Activated CD4-positive, alpha-beta T cell treated with anti-CD3 and anti-CD28 coated beads, Interleukin-2, amount 10 ng/mL, durations not matched to agents 24 days and 14 days (primary cell): ENCODE results near the gene IRX4. TPM values are rescaled to one million over a fixed set of nuclear protein-coding genes. Genes with fewer than 3 reads are reported as not detected.
"Not testable (repeated sequence)": the region's sequence is repeated elsewhere in the genome, so short reads cannot be mapped to it uniquely, and the experiment has no call there.

Experiments
- DNase-seq: peaks from one replicate; pipeline ENCODE4 v3.0.0; 2022
- H3K27ac Mint-ChIP-seq: one replicate; pipeline ENCODE4 v1.8.0; 2022; ENCODE audit warnings: mild to moderate bottlenecking, mixed read lengths
- H3K27me3 Mint-ChIP-seq: one replicate; pipeline ENCODE4 v1.8.0; 2022; ENCODE audit warnings: mixed read lengths
- H3K36me3 Mint-ChIP-seq: one replicate; pipeline ENCODE4 v1.8.0; 2022; ENCODE audit warnings: low read depth, mild to moderate bottlenecking, mixed read lengths
- H3K4me1 Mint-ChIP-seq: one replicate; pipeline ENCODE4 v1.8.0; 2021; ENCODE audit warnings: mixed read lengths
- H3K4me3 Mint-ChIP-seq: one replicate; pipeline ENCODE4 v1.8.0; 2022; ENCODE audit warnings: mild to moderate bottlenecking, moderate library complexity, mixed read lengths
- H3K9me3 Mint-ChIP-seq: one replicate; pipeline ENCODE4 v1.8.0; 2021; ENCODE audit warnings: mixed read lengths
- intact Hi-C: fragments of 100-400 bp; cut with micrococcal nuclease; formaldehyde crosslinking; loops from one replicate; pipeline ENCODE4 v1.15.1; 2023
- total RNA-seq: library from RNA; stranded (reverse); gene quantifications from 2 replicates; pipeline ENCODE4 v1.2.3, GENCODE V29; 2022

Gene IRX4
- total RNA-seq, 1 donor from 2014 or later: not detected

DNA sequence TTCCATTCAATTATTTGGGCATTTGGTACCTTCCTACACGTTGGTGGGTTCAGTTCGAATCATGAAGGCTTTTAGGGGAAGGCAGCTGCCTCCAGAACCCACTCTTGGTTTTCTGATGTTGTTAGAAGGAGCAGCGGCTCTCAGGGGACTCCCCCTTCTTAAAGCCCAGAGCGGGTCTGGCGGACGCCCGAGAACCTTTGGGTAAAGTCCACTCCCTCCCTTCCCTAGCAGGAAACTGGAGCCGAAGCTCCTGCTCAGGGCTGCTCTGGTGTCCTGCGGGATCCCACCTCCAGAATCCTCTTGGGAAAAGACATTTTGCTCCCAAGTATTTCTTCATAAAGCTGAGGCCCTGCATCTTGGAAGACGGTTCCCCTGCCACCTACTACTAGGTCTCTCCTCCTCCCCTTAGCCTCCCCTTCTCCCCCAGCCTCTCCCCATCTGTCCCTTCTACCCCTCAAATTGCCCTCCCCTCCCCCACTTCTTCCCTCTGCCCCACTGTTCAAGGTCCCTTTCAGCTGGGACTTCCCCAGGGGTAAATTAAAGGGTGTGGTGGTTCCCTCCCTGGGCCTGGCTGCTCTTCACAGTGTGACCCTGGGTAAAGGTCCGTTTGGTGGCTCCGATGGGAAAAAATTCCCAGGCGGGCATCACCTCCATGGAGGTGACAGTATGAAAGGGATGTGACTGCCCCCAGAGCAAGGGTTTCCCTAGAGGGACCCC is 9.3 kb downstream of the IRX4 start:
- Mint-ChIP-seq H3K4me3 (no peak overlapping the region), H3K27me3 (peaks cover 37% of the 10 kb centered on the region), H3K4me1 (peaks cover 2% of the 10 kb centered on the region), H3K27ac (no peak overlapping the region), H3K36me3 (peaks cover 2% of the 10 kb centered on the region), H3K9me3 (no peaks in the 10 kb centered on the region)
- intact Hi-C loops: no loop called here
- DNase-seq: no peak

DNA sequence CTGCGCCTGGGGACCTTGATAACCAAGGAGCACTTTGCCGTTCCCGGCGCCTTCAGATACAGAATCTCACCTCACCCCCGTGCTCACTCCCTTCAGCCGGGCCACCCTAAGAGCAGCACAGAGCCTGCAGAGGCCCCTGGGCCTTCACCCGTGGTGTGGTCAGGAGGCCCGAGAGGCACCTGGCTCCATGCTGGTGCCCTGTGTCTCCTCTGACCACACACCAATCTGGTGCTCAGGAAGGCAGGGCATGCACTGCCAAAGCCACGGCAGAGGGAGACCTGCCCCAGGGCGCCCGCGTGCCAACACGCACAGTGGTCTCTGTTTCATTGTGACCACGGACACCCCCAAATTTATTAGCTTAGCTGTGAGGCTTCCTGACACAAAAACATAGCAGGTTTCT is 11.3 kb downstream of the IRX4 start:
- Mint-ChIP-seq H3K4me1 (peaks cover 4% of the 10 kb centered on the region), H3K4me3 (no peak overlapping the region), H3K36me3 (peaks cover 2% of the 10 kb centered on the region), H3K27me3 (peaks cover 28% of the 10 kb centered on the region), H3K27ac (no peak overlapping the region), H3K9me3 (no peaks in the 10 kb centered on the region)
- DNase-seq: no peak
- intact Hi-C loops: no loop called here

DNA sequence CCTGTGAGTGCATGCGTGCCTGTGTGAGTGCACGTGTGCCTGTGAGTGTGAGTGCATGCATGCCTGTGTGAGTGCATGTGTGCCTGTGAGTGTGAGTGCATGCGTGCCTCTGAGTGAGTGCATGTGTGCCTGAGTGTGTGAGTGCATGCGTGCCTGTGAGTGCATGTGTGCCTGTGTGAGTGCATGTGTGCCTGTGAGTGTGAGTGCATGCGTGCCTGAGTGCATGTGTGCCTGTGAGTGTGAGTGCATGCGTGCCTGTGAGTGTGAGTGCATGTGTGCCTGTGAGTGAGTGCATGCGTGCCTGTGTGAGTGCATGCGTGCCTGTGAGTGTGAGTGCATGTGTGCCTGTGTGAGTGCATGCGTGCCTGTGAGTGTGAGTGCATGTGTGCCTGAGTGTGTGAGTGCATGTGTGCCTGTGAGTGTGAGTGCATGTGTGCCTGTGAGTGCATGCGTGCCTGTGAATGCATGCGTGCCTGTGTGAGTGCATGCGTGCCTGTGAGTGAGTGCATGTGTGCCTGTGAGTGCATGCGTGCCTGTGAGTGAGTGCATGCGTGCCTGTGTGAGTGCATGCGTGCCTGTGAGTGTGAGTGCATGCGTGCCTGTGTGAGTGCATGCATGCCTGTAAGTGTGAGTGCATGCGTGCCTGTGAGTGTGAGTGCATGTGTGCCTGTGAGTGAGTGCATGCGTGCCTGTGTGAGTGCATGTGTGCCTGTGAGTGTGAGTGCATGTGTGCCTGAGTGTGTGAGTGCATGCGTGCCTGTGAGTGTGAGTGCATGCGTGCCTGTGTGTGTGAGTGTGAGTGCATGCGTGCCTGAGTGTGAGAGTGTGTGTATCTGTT is 12.1 kb downstream of the IRX4 start:
- peaks cover 24% of the 10 kb centered on the region for H3K27me3 Mint-ChIP-seq
- intact Hi-C loops, H3K9me3 Mint-ChIP-seq, H3K36me3 Mint-ChIP-seq, H3K27ac Mint-ChIP-seq, DNase-seq, H3K4me1 Mint-ChIP-seq, H3K4me3 Mint-ChIP-seq: not testable (repeated sequence)

DNA sequence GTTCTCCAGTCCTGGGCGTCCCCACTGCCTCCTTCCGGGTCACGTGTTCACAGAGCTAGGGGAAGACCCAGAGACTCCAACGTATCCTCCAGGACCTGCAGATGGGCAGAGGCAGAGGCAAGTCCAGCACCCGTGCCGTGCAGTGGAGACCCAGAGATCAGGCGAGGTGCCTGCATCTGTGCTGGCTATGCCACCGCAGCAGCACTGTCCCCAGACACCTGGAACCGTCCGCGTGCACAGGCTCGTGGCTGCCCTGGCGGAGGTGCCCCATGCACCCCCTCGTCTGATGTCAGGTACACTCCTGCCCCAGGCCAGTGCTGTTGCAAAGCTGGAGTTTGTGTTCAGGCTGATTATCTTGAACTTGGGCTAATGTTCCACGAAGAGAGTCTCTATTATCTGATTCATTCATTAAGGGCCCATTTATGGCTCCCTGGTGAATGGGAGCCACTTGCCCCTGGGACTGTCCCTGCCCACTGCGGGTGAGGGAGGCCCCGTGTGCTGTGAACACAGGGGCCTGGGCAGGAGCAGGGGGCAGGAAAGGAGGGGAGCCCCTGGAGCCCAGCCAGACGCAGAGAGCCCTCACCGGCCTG is 13.7 kb downstream of the IRX4 start:
- Mint-ChIP-seq H3K4me3 (no peak overlapping the region), H3K27ac (no peak overlapping the region), H3K36me3 (no peaks in the 10 kb centered on the region), H3K27me3 (peaks cover 10% of the 10 kb centered on the region), H3K9me3 (no peaks in the 10 kb centered on the region), H3K4me1 (peaks cover 2% of the 10 kb centered on the region)
- intact Hi-C loops: loop anchor here (10.0 kb wide), 1 partner anchor 104 kb away; no protein-coding TSS in a partner anchor
- DNase-seq: no peak

DNA sequence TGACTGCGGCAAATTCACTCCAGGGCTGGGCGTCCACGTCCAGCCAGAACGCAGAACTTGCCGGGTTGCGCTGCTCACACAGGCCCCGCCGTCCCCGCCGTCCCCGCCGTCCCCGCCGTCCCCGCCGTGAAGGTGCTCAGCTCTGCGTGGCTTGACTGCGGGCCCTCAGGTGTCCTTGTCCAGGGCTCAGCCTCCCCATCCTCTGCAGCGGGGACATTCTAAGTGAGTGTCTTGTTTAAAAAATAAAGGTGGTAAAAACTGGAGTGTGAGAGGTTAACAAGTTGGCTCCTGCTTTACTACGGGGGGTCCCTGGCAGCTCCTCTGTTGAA is 14.9 kb downstream of the IRX4 start:
- peaks cover 2% of the 10 kb centered on the region for H3K4me1 Mint-ChIP-seq
- H3K27me3 Mint-ChIP-seq: peaks cover 2% of the 10 kb centered on the region

DNA sequence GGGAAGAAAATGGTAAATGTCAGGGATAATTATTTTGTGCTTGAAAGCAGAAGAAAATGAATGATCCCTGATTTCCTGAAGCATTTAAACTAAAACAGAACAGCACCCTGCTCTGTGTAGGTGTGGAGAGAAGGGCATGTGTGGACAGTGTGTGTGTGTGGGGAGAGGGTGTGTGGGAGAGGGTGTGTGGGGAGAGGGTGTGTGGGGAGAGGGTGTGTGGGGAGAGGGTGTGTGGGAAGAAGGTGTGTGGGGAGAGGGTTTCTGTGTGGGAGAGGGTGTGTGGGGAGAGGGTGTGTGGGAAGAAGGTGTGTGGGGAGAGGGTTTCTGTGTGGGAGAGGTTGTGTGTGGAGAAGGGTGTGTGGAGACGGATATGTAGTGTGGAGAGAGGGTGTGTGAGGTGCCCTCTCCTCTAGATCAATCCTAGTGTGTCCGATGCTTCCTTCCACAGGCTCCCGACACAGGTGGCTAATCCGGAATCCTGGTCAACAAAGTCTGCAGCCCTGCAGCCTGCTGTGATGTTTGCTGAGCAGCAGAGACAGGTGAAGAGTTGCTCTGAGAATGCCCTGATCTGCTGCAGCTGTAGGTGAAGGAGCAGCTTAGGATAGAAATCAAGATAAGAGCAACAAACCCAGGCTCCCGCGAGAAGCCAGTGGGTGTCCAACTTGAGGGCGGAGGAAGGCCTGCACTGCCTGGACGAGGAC is 15.5 kb downstream of the IRX4 start:
- H3K4me1 Mint-ChIP-seq: peaks cover 2% of the 10 kb centered on the region
- no peaks in the 10 kb centered on the region for H3K36me3 Mint-ChIP-seq
- intact Hi-C loops: loop anchor here (10.0 kb wide), 1 partner anchor 102 kb away; no protein-coding TSS in a partner anchor
- no peak overlapping the region for H3K27ac Mint-ChIP-seq
- DNase-seq: no peak
- no peaks in the 10 kb centered on the region for H3K27me3 Mint-ChIP-seq
- no peak overlapping the region for H3K4me3 Mint-ChIP-seq
- no peaks in the 10 kb centered on the region for H3K9me3 Mint-ChIP-seq

More for the DNA sequence above, 14.9 kb downstream of the IRX4 start:
- H3K4me3 Mint-ChIP-seq: no peak overlapping the region
- H3K9me3 Mint-ChIP-seq: no peaks in the 10 kb centered on the region
- H3K36me3 Mint-ChIP-seq: no peaks in the 10 kb centered on the region
- no peak for DNase-seq
- intact Hi-C loops: loop anchor here (10.0 kb wide), 1 partner anchor 103 kb away; no protein-coding TSS in a partner anchor
- no peak overlapping the region for H3K27ac Mint-ChIP-seq

DNA sequence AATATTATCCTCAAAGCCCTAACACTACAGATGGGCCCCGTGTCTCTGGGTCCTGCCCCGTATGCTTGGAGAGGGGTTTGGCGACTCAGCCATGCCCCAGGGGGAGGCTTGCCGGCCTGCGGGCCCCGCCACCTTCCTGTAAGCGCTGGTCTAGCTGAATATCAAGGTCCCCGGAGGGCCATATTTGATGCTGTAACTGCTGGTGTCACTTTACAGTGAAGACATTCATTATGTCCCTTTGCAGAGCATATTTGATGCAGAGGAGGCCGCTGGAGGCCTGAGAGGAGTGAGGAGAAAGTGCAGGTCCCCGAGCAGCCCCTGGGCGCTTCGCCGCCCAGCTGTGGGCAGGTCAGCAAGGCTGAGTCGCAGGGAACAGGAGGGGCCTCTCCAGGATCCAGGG is 16.8 kb downstream of the IRX4 start:
- intact Hi-C loops: loop anchor here (10.0 kb wide), 1 partner anchor 101 kb away; no protein-coding TSS in a partner anchor
- H3K9me3 Mint-ChIP-seq: no peaks in the 10 kb centered on the region
- DNase-seq: no peak
- no peaks in the 10 kb centered on the region for H3K36me3 Mint-ChIP-seq
- no peak overlapping the region for H3K4me3 Mint-ChIP-seq
- H3K27ac Mint-ChIP-seq: no peak overlapping the region
- H3K4me1 Mint-ChIP-seq: peaks cover 2% of the 10 kb centered on the region
- H3K27me3 Mint-ChIP-seq: no peaks in the 10 kb centered on the region

DNA sequence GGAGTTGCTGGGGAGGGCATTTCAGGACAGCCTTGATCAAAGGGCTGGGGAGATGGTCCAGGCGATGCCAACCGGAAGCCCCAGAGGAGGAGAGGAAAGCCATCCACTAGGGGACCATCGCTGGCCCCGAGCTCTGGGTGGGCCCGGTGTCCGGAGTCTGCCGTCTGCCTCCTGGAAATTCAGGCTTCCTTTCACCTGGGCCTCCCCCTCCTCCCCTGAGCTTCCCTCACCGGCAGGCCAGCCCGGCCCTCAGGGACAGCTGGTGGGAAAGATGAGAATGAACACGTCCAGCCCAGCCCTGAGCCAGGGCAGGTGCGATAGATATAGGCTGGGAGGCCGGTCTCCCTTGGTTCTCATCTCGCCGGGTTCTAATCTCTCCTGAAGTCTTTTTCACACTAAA is 17.2 kb downstream of the IRX4 start:
- DNase-seq: no peak
- H3K27ac Mint-ChIP-seq: no peak overlapping the region
- H3K36me3 Mint-ChIP-seq: no peaks in the 10 kb centered on the region
- no peaks in the 10 kb centered on the region for H3K27me3 Mint-ChIP-seq
- intact Hi-C loops: loop anchor here (10.0 kb wide), 1 partner anchor 101 kb away; no protein-coding TSS in a partner anchor
- H3K9me3 Mint-ChIP-seq: no peaks in the 10 kb centered on the region
- H3K4me1 Mint-ChIP-seq: peaks cover 2% of the 10 kb centered on the region
- no peak overlapping the region for H3K4me3 Mint-ChIP-seq

DNA sequence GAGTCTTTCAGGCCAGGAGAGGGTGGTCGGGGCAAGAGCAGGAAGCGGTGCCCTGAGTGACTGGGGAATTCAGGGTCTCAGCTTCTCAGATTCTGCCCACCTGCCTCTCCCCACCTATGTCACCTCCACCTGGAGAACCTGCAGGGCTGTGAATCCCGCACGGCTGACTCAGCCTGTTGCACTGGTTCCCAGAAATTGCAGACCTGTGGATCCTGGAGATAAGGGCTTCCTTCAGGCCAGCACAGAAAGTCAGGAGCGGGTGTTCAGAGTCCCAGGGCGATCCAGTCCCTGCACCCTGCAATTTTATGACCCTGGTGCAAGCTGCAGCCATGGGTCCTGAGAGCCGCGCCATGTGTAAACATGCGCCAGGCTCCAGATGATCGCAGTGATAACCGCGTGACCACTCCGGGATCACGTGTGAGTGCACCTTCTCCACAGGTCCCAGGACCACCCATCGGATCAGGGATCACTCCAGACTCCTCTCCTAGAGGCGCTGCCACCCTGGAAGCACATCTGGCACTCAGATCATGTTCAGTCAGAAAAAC is 17.8 kb downstream of the IRX4 start:
- H3K4me1 Mint-ChIP-seq: peaks cover 2% of the 10 kb centered on the region
- no peaks in the 10 kb centered on the region for H3K9me3 Mint-ChIP-seq
- no peaks in the 10 kb centered on the region for H3K36me3 Mint-ChIP-seq
- no peak for DNase-seq
- H3K4me3 Mint-ChIP-seq: no peak overlapping the region
- intact Hi-C loops: loop anchor here (10.0 kb wide), 1 partner anchor 100 kb away; no protein-coding TSS in a partner anchor
- no peaks in the 10 kb centered on the region for H3K27me3 Mint-ChIP-seq
- H3K27ac Mint-ChIP-seq: no peak overlapping the region

DNA sequence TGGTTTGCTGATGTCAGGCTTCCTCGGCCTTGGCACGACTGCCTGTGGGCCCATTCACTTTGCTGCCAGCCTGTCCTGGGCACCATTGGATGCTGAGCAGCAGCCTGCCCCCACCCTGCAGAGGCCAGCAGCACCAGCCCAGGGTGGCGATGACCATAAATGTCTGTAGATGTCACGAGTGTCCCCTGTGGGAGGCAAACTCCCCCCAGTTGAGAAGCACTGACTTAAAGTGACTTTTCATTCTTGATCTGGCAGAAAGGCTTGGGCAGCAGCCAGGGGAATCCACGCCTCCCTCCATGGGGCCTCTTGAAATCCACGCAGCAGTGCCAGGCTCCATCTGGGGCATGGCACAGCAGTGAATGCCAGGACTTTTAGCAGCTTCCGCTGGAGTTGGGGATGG is 21.8 kb downstream of the IRX4 start:
- intact Hi-C loops: loop anchor here (10.0 kb wide), 1 partner anchor 96 kb away; no protein-coding TSS in a partner anchor
- H3K36me3 Mint-ChIP-seq: no peaks in the 10 kb centered on the region
- H3K4me3 Mint-ChIP-seq: no peak overlapping the region

DNA sequence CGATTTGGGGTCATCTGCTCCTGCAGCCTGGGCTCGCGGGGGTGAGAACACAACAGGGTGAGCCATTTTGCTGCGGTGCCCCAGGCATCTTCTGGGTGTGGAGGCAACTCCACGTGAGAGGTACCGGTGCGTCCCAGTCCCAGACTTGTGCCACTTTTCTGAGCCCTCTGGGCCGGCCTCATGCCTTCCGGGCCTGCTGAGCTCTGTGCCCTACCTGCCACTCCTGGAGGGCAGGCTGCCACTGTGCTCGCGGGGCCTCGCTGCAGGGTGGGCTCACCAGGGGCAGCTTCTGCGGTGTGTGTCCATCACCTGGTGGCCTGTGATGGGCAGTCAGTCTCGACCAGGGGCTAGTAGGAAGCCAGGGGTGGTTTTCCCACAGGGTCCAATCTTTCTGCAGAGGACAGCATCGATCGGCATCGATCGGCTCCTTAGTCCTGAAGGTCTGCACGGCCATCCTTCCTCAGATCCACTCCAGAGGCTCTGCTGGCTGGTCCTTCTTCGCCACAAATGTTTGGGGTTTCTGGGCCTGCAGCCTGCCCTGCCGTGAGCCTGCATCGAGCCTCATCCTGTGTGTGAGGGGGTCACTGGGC is 22.6 kb downstream of the IRX4 start:
- DNase-seq: no peak
- Mint-ChIP-seq H3K9me3 (no peaks in the 10 kb centered on the region), H3K36me3 (no peaks in the 10 kb centered on the region), H3K4me1 (no peaks in the 10 kb centered on the region), H3K27me3 (peaks cover 3% of the 10 kb centered on the region), H3K27ac (no peak overlapping the region), H3K4me3 (no peak overlapping the region)
- intact Hi-C loops: loop anchor here (10.0 kb wide), 1 partner anchor 95 kb away; no protein-coding TSS in a partner anchor

More for the DNA sequence above, 21.8 kb downstream of the IRX4 start:
- H3K9me3 Mint-ChIP-seq: no peaks in the 10 kb centered on the region
- peaks cover 1% of the 10 kb centered on the region for H3K27me3 Mint-ChIP-seq
- no peak overlapping the region for H3K27ac Mint-ChIP-seq
- no peaks in the 10 kb centered on the region for H3K4me1 Mint-ChIP-seq
- DNase-seq: no peak

DNA sequence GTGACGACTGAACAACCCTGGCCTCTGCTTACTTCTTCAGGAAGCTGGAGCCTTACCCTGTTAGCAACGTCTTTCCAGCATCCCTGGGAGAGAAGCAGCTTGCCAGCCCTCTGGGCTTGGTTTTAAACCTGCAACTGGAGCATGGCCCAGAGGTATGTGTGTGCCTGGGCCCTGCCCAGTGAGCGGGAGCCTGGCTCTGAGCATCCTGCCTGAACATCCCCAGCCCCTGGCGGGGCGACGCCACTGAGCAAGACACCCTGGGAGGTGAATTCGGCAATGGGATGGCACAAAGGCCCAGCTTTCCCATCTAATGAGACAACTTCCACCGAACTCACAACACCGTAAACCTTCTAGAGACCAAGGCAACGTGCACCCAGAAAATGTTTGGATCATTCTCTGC is 23.6 kb downstream of the IRX4 start:
- Mint-ChIP-seq H3K9me3 (no peaks in the 10 kb centered on the region), H3K4me1 (no peaks in the 10 kb centered on the region), H3K36me3 (no peaks in the 10 kb centered on the region), H3K27me3 (peaks cover 5% of the 10 kb centered on the region), H3K4me3 (no peak overlapping the region), H3K27ac (no peak overlapping the region)
- DNase-seq: no peak
- intact Hi-C loops: no loop called here

DNA sequence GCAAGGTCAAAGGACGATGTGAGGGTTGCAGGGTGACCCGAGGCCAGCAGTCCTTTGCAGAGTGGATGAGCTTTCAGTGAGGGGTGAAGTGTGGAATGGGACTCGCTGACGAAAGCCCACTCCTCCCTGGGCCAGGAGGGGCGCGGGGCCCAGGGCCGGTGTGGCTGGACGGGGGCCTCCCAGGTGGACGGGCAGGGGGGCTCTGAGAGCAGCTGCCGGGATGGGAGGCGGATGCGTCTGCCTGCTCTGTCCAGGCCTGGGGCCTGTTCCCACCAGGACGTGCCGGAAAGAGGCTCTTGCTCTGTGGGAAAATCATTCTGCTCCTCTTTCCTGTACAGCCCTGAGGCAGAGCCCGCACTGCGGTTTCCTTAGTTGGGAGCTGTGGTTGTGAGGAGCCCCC is 24.3 kb downstream of the IRX4 start:
- DNase-seq: no peak
- Mint-ChIP-seq H3K27me3 (peaks cover 12% of the 10 kb centered on the region), H3K27ac (no peak overlapping the region), H3K36me3 (no peaks in the 10 kb centered on the region), H3K9me3 (no peaks in the 10 kb centered on the region), H3K4me3 (no peak overlapping the region), H3K4me1 (no peaks in the 10 kb centered on the region)
- intact Hi-C loops: no loop called here
